Brain microvascular endothelial cell (primary cell): ENCODE results near the gene SNTG2.

Source experiments
- DNase-seq: peaks from one replicate; pipeline ENCODE4 v3.0.0-alpha.2; 2020
- H3K27ac ChIP-seq: fragments of 250-450 bp; sonication (Bioruptor Pico); 2 replicates; pipeline ENCODE4 v1.5.1; 2020; ENCODE audit warnings: mild to moderate bottlenecking, moderate library complexity
- H3K27me3 ChIP-seq: fragments of 250-450 bp; sonication (Bioruptor Pico); replicated peaks from 2 replicates; pipeline ENCODE4 v1.5.1; 2020; ENCODE audit warnings: mild to moderate bottlenecking
- H3K36me3 ChIP-seq: fragments of 250-450 bp; sonication (Bioruptor Pico); replicated peaks from 2 replicates; pipeline ENCODE4 v1.5.1; 2020; ENCODE audit warnings: mild to moderate bottlenecking
- H3K4me3 ChIP-seq: 2 replicates; pipeline ENCODE4 v1.5.1; 2011; ENCODE audit warnings: low read depth, mild to moderate bottlenecking, control low read depth, low read length, moderate library complexity
- in situ Hi-C: cut with HindIII; loops from 2 replicates; pipeline ENCODE4 v1.10.0; 2017; ENCODE audit warnings: low sequenced_read_pairs, low pct_ligation_motif_present
- TF ChIP-seq, protein P1 (sequence below): IDR thresholded peaks from 2 replicates; pipeline ENCODE4 v1.5.1; 2011; ENCODE audit warnings: low read depth, mild to moderate bottlenecking, moderate library complexity, low read length, control low read depth, inconsistent platforms; ENCODE audit errors: missing control alignments

The SNTG2 gene

DNA sequence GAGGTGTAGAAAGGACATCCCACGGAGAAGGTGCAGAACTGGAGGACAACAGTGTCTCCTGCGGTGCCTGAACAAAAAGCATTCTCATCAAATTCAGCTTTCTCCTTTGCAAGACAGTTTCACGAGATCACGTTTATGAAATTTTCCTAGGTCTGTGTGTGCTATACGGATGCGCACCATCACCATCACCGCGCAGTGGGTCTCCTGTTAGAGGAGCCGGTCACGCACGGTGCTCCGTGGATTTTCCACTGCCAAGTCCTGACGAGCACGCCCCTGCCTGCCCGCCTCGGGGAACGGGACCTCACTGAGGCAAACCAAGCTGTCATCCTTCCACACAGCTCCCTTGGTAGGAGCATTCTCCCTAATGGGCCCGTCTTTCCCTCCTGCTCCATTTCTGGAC lies 322.2 kb downstream of the SNTG2 start:
- in situ Hi-C loops = no loop called here
- H3K36me3 ChIP-seq = no peaks in the 10 kb centered on the region
- H3K4me3 ChIP-seq = no peak overlapping the region
- TF ChIP-seq, protein P1, sequence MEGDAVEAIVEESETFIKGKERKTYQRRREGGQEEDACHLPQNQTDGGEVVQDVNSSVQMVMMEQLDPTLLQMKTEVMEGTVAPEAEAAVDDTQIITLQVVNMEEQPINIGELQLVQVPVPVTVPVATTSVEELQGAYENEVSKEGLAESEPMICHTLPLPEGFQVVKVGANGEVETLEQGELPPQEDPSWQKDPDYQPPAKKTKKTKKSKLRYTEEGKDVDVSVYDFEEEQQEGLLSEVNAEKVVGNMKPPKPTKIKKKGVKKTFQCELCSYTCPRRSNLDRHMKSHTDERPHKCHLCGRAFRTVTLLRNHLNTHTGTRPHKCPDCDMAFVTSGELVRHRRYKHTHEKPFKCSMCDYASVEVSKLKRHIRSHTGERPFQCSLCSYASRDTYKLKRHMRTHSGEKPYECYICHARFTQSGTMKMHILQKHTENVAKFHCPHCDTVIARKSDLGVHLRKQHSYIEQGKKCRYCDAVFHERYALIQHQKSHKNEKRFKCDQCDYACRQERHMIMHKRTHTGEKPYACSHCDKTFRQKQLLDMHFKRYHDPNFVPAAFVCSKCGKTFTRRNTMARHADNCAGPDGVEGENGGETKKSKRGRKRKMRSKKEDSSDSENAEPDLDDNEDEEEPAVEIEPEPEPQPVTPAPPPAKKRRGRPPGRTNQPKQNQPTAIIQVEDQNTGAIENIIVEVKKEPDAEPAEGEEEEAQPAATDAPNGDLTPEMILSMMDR = no peak
- DNase-seq = no peak
- H3K27me3 ChIP-seq = no peaks in the 10 kb centered on the region
- H3K27ac ChIP-seq = no peak overlapping the region

DNA sequence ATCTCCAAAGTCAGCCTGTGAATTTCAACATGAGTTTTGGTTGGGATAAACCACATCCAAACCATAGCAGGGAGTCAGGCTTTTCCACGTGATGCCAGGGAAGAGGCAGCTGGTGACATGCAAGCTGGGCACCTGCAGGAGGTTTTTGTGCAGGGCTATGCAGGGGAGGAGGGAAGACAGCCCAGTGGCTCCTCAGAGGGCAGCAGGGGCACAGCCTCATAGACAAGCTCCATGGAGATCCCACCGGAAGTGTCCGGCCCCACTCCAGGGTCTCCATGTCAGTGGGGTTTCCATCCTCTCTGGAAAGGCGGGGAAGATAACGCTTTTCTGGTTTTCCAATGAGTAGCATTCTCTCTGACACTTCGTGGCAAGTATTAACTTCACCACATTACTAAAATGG lies 327.0 kb downstream of the SNTG2 start:
- in situ Hi-C loops = no loop called here

DNA sequence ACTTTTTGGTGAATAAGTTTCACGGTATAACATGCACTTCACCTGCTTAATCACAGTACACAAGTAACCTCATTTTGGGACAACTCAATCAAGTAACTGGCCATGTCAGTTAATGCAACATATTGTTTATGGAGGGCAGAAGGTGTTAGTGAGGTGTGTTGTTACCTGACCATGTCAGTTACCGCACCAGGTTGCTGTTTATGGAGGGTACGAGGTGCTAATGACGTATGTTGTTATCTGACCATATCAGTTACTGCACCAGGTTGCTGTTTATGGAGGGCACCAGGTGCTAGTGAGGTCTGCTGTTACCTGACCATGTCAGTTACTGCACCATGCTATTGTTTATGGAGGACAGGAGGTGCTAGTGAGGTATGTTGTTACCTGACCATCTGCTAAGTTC lies 327.5 kb downstream of the SNTG2 start:
- DNase-seq = no peak
- TF ChIP-seq, protein P1 = no peak
- H3K36me3 ChIP-seq = no peaks in the 10 kb centered on the region
- H3K4me3 ChIP-seq = no peak overlapping the region
- H3K27me3 ChIP-seq = no peaks in the 10 kb centered on the region
- H3K27ac ChIP-seq = no peak overlapping the region
- in situ Hi-C loops = no loop called here

More for the DNA sequence above, 327.0 kb downstream of the SNTG2 start:
- no peaks in the 10 kb centered on the region for H3K36me3 ChIP-seq
- no peaks in the 10 kb centered on the region for H3K27me3 ChIP-seq
- H3K27ac ChIP-seq = no peak overlapping the region
- H3K4me3 ChIP-seq = no peak overlapping the region
- no peak for DNase-seq
- TF ChIP-seq, protein P1 = no peak

DNA sequence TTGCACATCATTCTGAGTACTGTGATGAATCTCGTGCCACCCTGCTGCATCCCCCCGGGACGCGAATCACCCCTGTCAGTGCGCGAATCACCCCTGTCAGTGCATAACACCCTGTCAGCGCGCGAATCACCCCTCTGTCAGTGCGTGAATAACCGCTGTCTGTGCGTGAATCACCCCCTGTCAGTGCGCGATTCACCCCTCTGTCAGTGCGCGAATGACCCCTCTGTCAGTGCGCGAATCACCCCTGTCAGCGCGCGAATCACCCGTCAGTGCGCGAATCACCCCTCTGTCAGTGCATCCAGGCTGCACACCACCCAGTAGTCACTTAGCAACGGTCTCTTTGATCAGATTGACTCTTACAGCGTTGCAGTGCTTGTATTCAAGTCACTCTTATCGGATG lies 328.2 kb downstream of the SNTG2 start:
- H3K36me3 ChIP-seq = no peaks in the 10 kb centered on the region
- no peak overlapping the region for H3K4me3 ChIP-seq
- H3K27me3 ChIP-seq = no peaks in the 10 kb centered on the region
- no peak for DNase-seq
- in situ Hi-C loops = no loop called here
- no peak overlapping the region for H3K27ac ChIP-seq
- TF ChIP-seq, protein P1 = no peak

GRCh38 chr2:1282552-1282951 lies 331.9 kb downstream of the SNTG2 start:
- no peak overlapping the region for H3K4me3 ChIP-seq
- no peaks in the 10 kb centered on the region for H3K36me3 ChIP-seq
- no peak overlapping the region for H3K27ac ChIP-seq
- no peaks in the 10 kb centered on the region for H3K27me3 ChIP-seq
- TF ChIP-seq, protein P1 = no peak
- in situ Hi-C loops = no loop called here
- peak; percentile 11 for DNase-seq

DNA sequence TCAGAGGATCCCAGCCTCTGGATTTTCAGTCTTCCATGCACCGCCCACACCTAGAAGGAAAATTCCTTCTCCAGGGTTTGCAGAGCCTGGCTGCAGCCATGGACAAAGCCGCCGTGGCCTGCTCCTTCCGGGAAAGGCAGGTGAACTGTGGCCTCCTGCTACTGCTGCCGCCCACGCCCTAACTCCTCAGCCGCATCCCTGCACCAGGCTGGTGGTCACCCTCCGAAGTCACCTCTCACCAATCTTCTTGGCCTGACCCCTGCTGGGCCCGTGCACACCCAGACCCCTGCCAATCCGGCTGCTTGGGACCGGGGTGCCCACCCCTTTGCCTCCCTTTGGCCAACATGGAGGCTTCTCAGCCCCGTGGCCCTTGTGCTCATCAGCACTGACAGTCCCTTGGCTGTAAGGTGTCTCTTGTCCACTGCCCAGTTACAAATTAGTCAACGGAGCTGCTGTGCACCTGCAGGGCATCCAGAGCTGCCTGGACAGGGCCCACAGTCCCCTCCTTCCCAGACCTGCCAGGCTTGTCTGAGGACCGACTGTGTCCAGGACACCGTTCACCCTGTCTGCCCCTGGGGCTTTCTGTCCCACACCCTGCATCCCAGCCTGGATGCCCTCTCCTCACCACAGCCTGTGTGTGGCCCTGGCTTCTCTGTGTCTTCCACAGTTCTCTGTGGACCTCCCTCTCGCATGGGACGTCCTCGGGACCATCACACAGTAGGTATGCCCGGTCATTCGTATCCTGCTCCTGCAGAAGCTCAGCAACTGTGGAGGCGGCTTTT lies 332.6 kb downstream of the SNTG2 start:
- no peaks in the 10 kb centered on the region for H3K36me3 ChIP-seq
- H3K27me3 ChIP-seq = no peaks in the 10 kb centered on the region
- H3K4me3 ChIP-seq = no peak overlapping the region
- in situ Hi-C loops = no loop called here
- DNase-seq = no peak
- H3K27ac ChIP-seq = no peak overlapping the region
- TF ChIP-seq, protein P1 = no peak
